Measurements from ENCODE around the gene COL5A1.
A peak's percentile ranks its signal among the peaks of the same experiment; 100 is the strongest.

Gene COL5A1

DNA sequence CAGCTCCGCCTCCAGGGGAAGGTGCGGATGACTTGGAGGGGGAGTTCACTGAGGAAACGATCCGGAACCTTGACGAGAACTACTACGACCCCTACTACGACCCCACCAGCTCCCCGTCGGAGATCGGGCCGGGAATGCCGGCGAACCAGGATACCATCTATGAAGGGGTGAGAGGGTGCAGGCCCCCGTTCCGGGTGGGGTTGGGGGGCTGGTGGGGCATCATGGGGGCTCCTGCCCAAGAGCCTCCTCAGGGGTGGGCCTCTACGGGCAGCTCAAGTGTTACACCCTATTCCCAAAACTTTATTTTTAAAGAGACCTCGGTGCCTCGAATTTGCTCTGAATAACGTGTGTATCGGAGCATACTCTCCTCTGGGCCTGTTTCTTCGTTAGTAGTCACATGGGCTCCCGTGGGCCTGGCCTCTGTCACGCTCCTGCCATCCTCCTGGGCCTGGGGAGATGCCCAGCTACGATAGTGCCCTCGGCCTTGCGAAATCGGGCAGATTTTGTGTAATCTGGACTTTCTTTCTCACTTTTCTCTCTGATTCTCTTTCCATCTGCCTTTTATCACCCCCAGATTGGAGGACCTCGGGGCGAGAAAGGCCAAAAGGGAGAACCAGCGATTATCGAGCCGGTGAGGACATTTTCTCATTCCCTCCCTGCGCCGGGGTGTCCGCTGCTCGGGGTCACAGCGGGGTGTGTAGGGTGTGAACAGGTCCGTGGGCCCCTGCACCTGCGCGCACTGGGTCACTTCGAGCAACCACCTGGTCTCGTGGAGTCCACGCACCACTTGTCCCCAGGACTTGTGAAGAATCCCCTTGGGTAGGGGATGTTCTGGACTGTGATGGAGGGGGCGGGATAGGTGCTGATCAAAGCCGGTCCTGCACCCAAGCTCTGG, 90.1 kb downstream of the COL5A1 start:
- no peak for DNase-seq

GRCh38 chr9:134732392-134733110, 90.9 kb downstream of the COL5A1 start:
- DNase-seq = no peak

- no peak for DNase-seq
These were observed 92.1 kb downstream of the COL5A1 start for GRCh38 chr9:134733480-134734232.

GRCh38 chr9:134734270-134734669, 92.7 kb downstream of the COL5A1 start:
- no peak for DNase-seq

DNA sequence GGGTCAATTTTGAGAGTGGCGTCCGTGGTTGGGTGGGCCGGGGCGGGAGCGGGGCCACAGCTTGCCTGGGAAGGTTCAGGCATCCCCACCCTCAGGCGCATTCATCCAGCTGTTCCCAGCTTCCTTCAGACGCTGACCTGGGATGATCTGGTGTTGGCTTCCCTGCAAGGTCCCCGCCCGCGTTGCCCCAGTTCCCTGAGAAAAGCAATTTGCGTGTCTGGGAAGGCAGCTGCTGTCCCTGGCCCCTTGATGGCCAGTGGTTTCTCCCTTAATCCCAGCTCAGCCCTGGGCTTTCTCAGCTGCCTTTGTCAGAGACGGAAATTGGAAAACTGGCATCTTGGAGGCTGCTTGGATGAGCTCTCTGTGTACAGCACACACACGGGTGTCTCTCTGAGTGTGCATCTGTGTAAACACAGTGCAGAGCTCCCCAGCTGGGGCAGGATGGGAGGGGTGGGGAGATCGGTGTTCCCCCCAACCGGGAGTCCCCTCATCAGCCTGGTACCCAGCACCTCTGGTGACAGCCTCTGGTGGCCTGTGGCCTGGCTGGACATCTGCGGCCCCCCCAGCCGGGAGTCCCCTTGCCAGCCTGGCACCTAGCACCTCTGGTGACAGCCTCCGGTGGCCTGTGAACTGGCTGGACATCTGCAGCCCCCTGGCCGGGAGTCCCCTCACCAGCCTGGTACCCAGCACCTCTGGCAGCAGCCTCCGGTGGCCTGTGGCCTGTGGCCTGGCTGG, 94.0 kb downstream of the COL5A1 start:
- no peak for DNase-seq

GRCh38 chr9:134736791-134737497, 95.3 kb downstream of the COL5A1 start:
- no peak for DNase-seq

- DNase-seq = no peak
These were observed 96.4 kb downstream of the COL5A1 start for GRCh38 chr9:134737842-134738580.

DNA sequence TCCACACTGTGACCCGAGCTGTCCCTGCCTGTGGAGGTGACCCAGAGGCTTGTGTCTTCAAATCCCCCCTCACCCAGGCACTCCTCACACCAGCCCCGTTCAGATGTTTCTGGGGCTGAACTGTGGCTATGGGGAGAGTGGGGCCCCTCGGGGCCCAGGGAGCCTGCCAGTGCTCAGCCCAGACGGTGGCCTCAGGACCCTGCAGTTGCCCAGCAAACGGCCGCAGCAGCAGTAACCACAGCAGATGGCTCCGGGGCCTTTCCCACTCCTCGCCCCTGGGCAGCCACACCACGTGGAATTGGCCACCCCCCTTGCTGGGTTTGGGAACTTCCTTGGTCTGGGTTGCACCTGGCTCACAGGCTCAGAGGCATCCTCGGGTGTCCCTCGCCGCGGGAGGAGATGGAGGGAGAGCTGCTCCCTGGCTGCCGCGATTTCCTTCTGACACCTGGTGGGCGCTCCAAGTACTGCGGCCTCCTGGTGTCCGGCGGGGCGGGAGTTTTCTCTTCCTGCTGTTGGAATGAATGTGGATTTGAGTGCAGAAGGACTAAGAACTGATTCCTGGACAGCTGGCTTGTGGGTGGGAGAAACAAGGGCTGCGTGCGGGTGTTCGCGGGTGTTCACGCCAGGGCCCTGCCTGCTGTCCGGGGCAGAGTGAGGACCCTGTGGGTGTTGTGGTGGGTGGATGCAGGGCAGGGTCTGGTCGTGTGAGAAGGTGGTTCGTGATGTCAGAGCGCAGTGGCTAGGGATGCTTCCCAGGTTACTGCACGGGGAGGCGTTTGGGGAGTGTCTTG, 97.5 kb downstream of the COL5A1 start:
- peak; percentile 47 to 58 for DNase-seq

- DNase-seq = no peak
These were observed 98.0 kb downstream of the COL5A1 start for GRCh38 chr9:134739660-134739968.

- no peak for DNase-seq
These were observed 98.5 kb downstream of the COL5A1 start for GRCh38 chr9:134740071-134740470.

DNA sequence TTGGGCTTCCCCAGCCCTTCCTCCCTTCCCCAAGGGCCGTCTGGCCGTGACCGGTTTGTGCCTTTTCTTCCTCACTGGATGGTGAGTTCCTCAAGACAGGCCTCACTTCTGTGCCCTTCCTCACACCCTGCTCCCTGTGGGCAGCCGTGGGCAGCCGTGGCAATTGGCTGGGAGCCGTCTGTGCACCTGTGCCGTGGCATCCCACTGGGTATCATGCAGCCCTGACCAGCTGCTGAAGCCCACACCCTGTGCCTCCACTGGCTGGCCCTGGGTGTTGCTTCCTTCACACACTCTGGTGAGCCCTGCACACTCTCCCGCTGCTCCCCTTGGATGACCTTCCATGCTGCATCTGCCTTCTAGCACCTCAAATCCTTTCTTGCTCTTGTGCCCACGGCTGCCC, 100.2 kb downstream of the COL5A1 start:
- no peak for DNase-seq

- DNase-seq = no peak
These were observed 101.4 kb downstream of the COL5A1 start for GRCh38 chr9:134742822-134743535.

GRCh38 chr9:134743853-134744252, 102.2 kb downstream of the COL5A1 start:
- no peak for DNase-seq

GRCh38 chr9:134744385-134745295, 103.0 kb downstream of the COL5A1 start:
- DNase-seq = no peak

- no peak for DNase-seq
These were observed 106.4 kb downstream of the COL5A1 start for GRCh38 chr9:134747951-134748489.

- DNase-seq = no peak
These were observed 107.0 kb downstream of the COL5A1 start for GRCh38 chr9:134748591-134748990.

GRCh38 chr9:134750450-134751155, 109.0 kb downstream of the COL5A1 start:
- no peak for DNase-seq

- DNase-seq = no peak
These were observed 110.0 kb downstream of the COL5A1 start for GRCh38 chr9:134751622-134752021.
